Measurements from ENCODE around the gene C5orf58. TPM values are rescaled to one million over a fixed set of nuclear protein-coding genes. Genes with fewer than 3 reads are reported as not detected.
"Not testable (repeated sequence)": the region's sequence is repeated elsewhere in the genome, so short reads cannot be mapped to it uniquely, and the experiment has no call there.

Gene C5orf58
- total and polyA plus RNA-seq, 7 experiments from 2014 or later = 1.6 to 2.0 TPM; not detected in 5

GRCh38 chr5:170245436-170245835 is 12.7 kb downstream of the C5orf58 start:
- ChIA-PET CTCF (interaction anchor here (2.5 kb wide), 1 partner anchor 22 kb away, joined by 7 read pairs; no protein-coding TSS in a partner anchor), POLR2A (interaction anchor here (1.1 to 1.4 kb wide), 2 partner anchors 68 to 89 kb away, joined by 3 to 4 read pairs; no protein-coding TSS in a partner anchor)
- ATAC-seq; intact Hi-C loops (cut with micrococcal nuclease); H3K9me3 ChIP-seq (ENCODE audit: control insufficient read depth in 2 of 3, low read length in 3 of 3); H3K27ac ChIP-seq (ENCODE audit: low read depth, low read length); H3K4me1 ChIP-seq (ENCODE audit: control insufficient read depth in 2 of 2, insufficient read depth in 2 of 2, low read length in 2 of 2); H3K4me3 ChIP-seq (ENCODE audit: low read length); H3K27me3 Mint-ChIP-seq; H3K27me3 ChIP-seq (ENCODE audit: control insufficient read depth in 2 of 2, insufficient read depth in 2 of 2, low read length in 2 of 2); DNase-seq: not testable (repeated sequence)
- H3K9me3 Mint-ChIP-seq = peaks cover 0 to 17% (median 4%) of the 10 kb centered on the region in 11 donors
- H3K36me3 Mint-ChIP-seq = peaks cover 22 to 52% (median 49%) of the 10 kb centered on the region in 5 donors
- H3K27ac Mint-ChIP-seq = peak overlapping the region in 2 of 9 donors; percentile 40 to 62
- peaks cover 0 to 12% (median 4%) of the 10 kb centered on the region in 7 donors for H3K4me1 Mint-ChIP-seq
- peaks cover 36 to 50% (median 37%) of the 10 kb centered on the region in 3 experiments for H3K36me3 ChIP-seq (ENCODE audit: control insufficient read depth in 2 of 3, insufficient read depth in 3 of 3, low read length in 3 of 3)
- peak overlapping the region in 2 of 10 donors; percentile 48 for H3K4me3 Mint-ChIP-seq

- H3K9me3 Mint-ChIP-seq = peaks cover 0 to 17% (median 4%) of the 10 kb centered on the region in 11 donors
- ChIA-PET POLR2A (interaction anchor here (0.8 to 2.3 kb wide), 5 partner anchors 10 to 67 kb away, joined by 3 to 14 read pairs (median 4); no protein-coding TSS in a partner anchor), CTCF (interaction anchor here (1.8 to 2.5 kb wide), 2 partner anchors 21 to 93 kb away, joined by 6 to 7 read pairs; no protein-coding TSS in a partner anchor)
- ATAC-seq (no peak), DNase-seq (no peak)
- Histone ChIP-seq H3K4me1 (ENCODE audit: control insufficient read depth in 2 of 2, insufficient read depth in 2 of 2, low read length in 2 of 2) (no peaks in the 10 kb centered on the region), H3K9me3 (ENCODE audit: control insufficient read depth in 2 of 3, low read length in 3 of 3) (no peaks in the 10 kb centered on the region), H3K36me3 (ENCODE audit: control insufficient read depth in 2 of 3, insufficient read depth in 3 of 3, low read length in 3 of 3) (peaks cover 43 to 58% (median 45%) of the 10 kb centered on the region in 3 experiments), H3K27ac (ENCODE audit: low read depth, low read length) (no peak overlapping the region), H3K27me3 (ENCODE audit: control insufficient read depth in 2 of 2, insufficient read depth in 2 of 2, low read length in 2 of 2) (no peaks in the 10 kb centered on the region), H3K4me3 (ENCODE audit: low read length) (no peak overlapping the region)
- peaks cover 22 to 61% (median 58%) of the 10 kb centered on the region in 5 donors for H3K36me3 Mint-ChIP-seq
- peaks cover 0 to 15% (median 7%) of the 10 kb centered on the region in 7 donors for H3K4me1 Mint-ChIP-seq
- H3K4me3 Mint-ChIP-seq = peak overlapping the region in 2 of 10 donors; percentile 48 to 50
- H3K27me3 Mint-ChIP-seq = no peaks in the 10 kb centered on the region
- H3K27ac Mint-ChIP-seq = peak overlapping the region in 4 of 9 donors; percentile 26 to 71 (median 58)
- intact Hi-C loops (cut with micrococcal nuclease) = no loop called here
These were observed 13.5 kb downstream of the C5orf58 start for GRCh38 chr5:170246126-170246870.

GRCh38 chr5:170247363-170247762 is 14.6 kb downstream of the C5orf58 start:
- peaks cover 0 to 23% (median 9%) of the 10 kb centered on the region in 7 donors for H3K4me1 Mint-ChIP-seq
- no peak overlapping the region for H3K4me3 Mint-ChIP-seq
- intact Hi-C loops (cut with micrococcal nuclease) = no loop called here
- H3K9me3 Mint-ChIP-seq = peaks cover 0 to 17% (median 4%) of the 10 kb centered on the region in 11 donors
- ATAC-seq (no peak), DNase-seq (no peak)
- H3K36me3 Mint-ChIP-seq = peaks cover 27 to 71% (median 68%) of the 10 kb centered on the region in 5 donors
- Histone ChIP-seq H3K9me3 (ENCODE audit: control insufficient read depth in 2 of 3, low read length in 3 of 3) (no peaks in the 10 kb centered on the region), H3K36me3 (ENCODE audit: control insufficient read depth in 2 of 3, insufficient read depth in 3 of 3, low read length in 3 of 3) (peaks cover 43 to 68% (median 55%) of the 10 kb centered on the region in 3 experiments), H3K27me3 (ENCODE audit: control insufficient read depth in 2 of 2, insufficient read depth in 2 of 2, low read length in 2 of 2) (no peaks in the 10 kb centered on the region), H3K27ac (ENCODE audit: low read depth, low read length) (no peak overlapping the region), H3K4me3 (ENCODE audit: low read length) (no peak overlapping the region), H3K4me1 (ENCODE audit: control insufficient read depth in 2 of 2, insufficient read depth in 2 of 2, low read length in 2 of 2) (no peaks in the 10 kb centered on the region)
- ChIA-PET CTCF (interaction anchor here (1.8 to 2.5 kb wide), 2 partner anchors 20 to 91 kb away, joined by 6 to 7 read pairs; no protein-coding TSS in a partner anchor), POLR2A (interaction anchor here (1.2 to 2.3 kb wide), 2 partner anchors 11 to 14 kb away, joined by 3 to 14 read pairs; no protein-coding TSS in a partner anchor)
- no peaks in the 10 kb centered on the region for H3K27me3 Mint-ChIP-seq
- H3K27ac Mint-ChIP-seq = peak overlapping the region in 4 of 9 donors; percentile 23 to 77 (median 36)

DNA sequence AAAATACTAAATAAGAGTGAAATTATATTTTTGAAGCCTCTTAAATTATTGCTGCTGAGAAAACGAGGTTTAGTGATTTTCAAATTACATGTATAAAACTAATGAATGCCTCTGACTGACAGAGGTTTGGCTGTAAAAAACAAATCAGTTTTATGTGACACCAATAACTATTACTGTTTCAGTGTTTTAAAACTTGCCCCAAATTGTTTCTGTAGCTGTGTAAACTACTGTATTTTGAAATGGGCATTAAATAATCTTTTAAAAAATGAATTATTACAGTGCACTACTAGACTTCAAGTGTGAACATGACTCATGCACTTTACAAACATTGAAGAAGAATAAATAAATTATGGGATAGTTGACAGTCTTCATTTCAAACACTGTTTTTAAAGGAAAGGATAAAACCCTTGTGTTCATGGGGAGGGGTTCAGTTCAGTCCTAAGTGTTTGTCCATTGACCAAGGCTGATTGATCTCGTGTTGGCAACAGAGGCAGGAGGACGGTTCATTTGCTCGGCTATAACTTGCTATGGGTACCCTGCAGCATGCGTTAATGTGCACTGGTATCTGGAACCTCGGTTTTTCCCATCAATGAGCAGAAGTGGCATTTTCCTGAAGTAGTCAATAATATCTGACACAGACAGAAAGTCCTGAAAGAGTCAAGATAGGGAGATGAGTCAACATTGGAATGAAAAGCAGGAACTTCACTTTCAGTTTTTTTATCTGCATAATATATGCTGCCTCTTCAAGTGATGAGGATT is 15.6 kb downstream of the C5orf58 start:
- Mint-ChIP-seq H3K36me3 (peaks cover 27 to 74% (median 72%) of the 10 kb centered on the region in 5 donors), H3K9me3 (peaks cover 0 to 17% (median 4%) of the 10 kb centered on the region in 11 donors), H3K4me1 (peaks cover 1 to 23% (median 9%) of the 10 kb centered on the region in 7 donors), H3K4me3 (no peak overlapping the region), H3K27me3 (no peaks in the 10 kb centered on the region), H3K27ac (peak overlapping the region in 3 of 9 donors; percentile 7 to 43 (median 29))
- POLR2A ChIA-PET = interaction anchor here (0.7 to 2.3 kb wide), 2 partner anchors 9 to 13 kb away, joined by 5 to 14 read pairs; no protein-coding TSS in a partner anchor
- intact Hi-C loops (cut with micrococcal nuclease) = no loop called here
- H3K27me3 ChIP-seq (ENCODE audit: control insufficient read depth in 2 of 2, insufficient read depth in 2 of 2, low read length in 2 of 2) = no peaks in the 10 kb centered on the region
- no peak overlapping the region for H3K27ac ChIP-seq (ENCODE audit: low read depth, low read length)
- H3K4me1 ChIP-seq (ENCODE audit: control insufficient read depth in 2 of 2, insufficient read depth in 2 of 2, low read length in 2 of 2) = peaks cover 0 to 4% of the 10 kb centered on the region in 2 donors
- peaks cover 51 to 78% (median 65%) of the 10 kb centered on the region in 3 experiments for H3K36me3 ChIP-seq (ENCODE audit: control insufficient read depth in 2 of 3, insufficient read depth in 3 of 3, low read length in 3 of 3)
- H3K9me3 ChIP-seq (ENCODE audit: control insufficient read depth in 2 of 3, low read length in 3 of 3) = no peaks in the 10 kb centered on the region
- CTCF ChIA-PET = interaction anchor here (1.0 kb wide), 1 partner anchor 23 kb away, joined by 4 read pairs; no protein-coding TSS in a partner anchor
- DNase-seq (no peak), ATAC-seq (no peak)
- H3K4me3 ChIP-seq (ENCODE audit: low read length) = no peak overlapping the region

- H3K4me3 ChIP-seq (ENCODE audit: low read length); H3K27ac ChIP-seq (ENCODE audit: low read depth, low read length); CTCF ChIA-PET; DNase-seq; ATAC-seq; H3K9me3 ChIP-seq (ENCODE audit: control insufficient read depth in 2 of 3, low read length in 3 of 3); H3K27me3 Mint-ChIP-seq; H3K27me3 ChIP-seq (ENCODE audit: control insufficient read depth in 2 of 2, insufficient read depth in 2 of 2, low read length in 2 of 2); H3K4me1 ChIP-seq (ENCODE audit: control insufficient read depth in 2 of 2, insufficient read depth in 2 of 2, low read length in 2 of 2); intact Hi-C loops (cut with micrococcal nuclease); H3K4me3 Mint-ChIP-seq: not testable (repeated sequence)
- POLR2A ChIA-PET = interaction anchor here (1.4 kb wide), 1 partner anchor 59 kb away, joined by 4 read pairs; no protein-coding TSS in a partner anchor
- peaks cover 55 to 83% (median 70%) of the 10 kb centered on the region in 3 experiments for H3K36me3 ChIP-seq (ENCODE audit: control insufficient read depth in 2 of 3, insufficient read depth in 3 of 3, low read length in 3 of 3)
- Mint-ChIP-seq H3K4me1 (peaks cover 4 to 27% (median 15%) of the 10 kb centered on the region in 7 donors), H3K36me3 (peaks cover 27 to 78% (median 77%) of the 10 kb centered on the region in 5 donors), H3K27ac (peak overlapping the region in 3 of 9 donors; percentile 3 to 29 (median 6)), H3K9me3 (peaks cover 0 to 17% (median 4%) of the 10 kb centered on the region in 11 donors)
These were observed 16.1 kb downstream of the C5orf58 start for GRCh38 chr5:170248931-170249227.

DNA sequence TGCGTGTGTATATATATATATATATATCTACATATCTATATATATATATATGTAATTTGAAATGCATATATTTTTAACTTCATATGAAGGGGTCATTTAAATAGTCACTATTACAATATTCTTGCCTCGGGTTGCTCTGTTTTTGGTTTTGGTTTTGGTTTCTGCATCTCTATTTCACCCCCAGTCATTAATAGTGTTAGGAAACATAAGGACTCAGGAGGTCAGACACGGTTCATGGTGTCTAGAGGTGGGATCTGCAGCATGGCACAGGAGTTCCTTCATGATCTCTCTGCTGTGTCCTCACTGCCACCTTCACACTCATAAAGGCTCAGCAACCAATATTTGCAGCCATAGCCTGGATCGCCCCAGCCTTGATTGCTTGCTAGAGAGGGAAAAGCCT is 16.6 kb downstream of the C5orf58 start:
- Mint-ChIP-seq H3K27ac (peak overlapping the region in 5 of 9 donors; percentile 3 to 58 (median 34)), H3K4me1 (peaks cover 7 to 32% (median 19%) of the 10 kb centered on the region in 7 donors), H3K36me3 (peaks cover 29 to 83% (median 82%) of the 10 kb centered on the region in 5 donors), H3K4me3 (peak overlapping the region in 1 of 10 donors; percentile 34), H3K27me3 (no peaks in the 10 kb centered on the region), H3K9me3 (peaks cover 0 to 15% (median 4%) of the 10 kb centered on the region in 11 donors)
- no peak overlapping the region for H3K27ac ChIP-seq (ENCODE audit: low read depth, low read length)
- H3K27me3 ChIP-seq (ENCODE audit: control insufficient read depth in 2 of 2, insufficient read depth in 2 of 2, low read length in 2 of 2) = no peaks in the 10 kb centered on the region
- no peak for ATAC-seq
- intact Hi-C loops (cut with micrococcal nuclease) = no loop called here
- CTCF ChIA-PET = no interaction called here
- H3K4me1 ChIP-seq (ENCODE audit: control insufficient read depth in 2 of 2, insufficient read depth in 2 of 2, low read length in 2 of 2) = peaks cover 10 to 13% of the 10 kb centered on the region in 2 donors
- DNase-seq = no peak
- no peaks in the 10 kb centered on the region for H3K9me3 ChIP-seq (ENCODE audit: control insufficient read depth in 2 of 3, low read length in 3 of 3)
- H3K36me3 ChIP-seq (ENCODE audit: control insufficient read depth in 2 of 3, insufficient read depth in 3 of 3, low read length in 3 of 3) = peaks cover 55 to 88% (median 70%) of the 10 kb centered on the region in 3 experiments
- H3K4me3 ChIP-seq (ENCODE audit: low read length) = no peak overlapping the region
- POLR2A ChIA-PET = interaction anchor here (1.4 kb wide), 1 partner anchor 59 kb away, joined by 4 read pairs; no protein-coding TSS in a partner anchor

Data from naive thymus-derived CD4-positive, alpha-beta T cell (primary cell).